ENCODE results near the gene RHBDL3. TPM values are rescaled to one million over a fixed set of nuclear protein-coding genes. Genes with fewer than 3 reads are reported as not detected.

Gene RHBDL3
- total RNA-seq, 1 experiment from 2014 or later = 0.24 TPM

DNA sequence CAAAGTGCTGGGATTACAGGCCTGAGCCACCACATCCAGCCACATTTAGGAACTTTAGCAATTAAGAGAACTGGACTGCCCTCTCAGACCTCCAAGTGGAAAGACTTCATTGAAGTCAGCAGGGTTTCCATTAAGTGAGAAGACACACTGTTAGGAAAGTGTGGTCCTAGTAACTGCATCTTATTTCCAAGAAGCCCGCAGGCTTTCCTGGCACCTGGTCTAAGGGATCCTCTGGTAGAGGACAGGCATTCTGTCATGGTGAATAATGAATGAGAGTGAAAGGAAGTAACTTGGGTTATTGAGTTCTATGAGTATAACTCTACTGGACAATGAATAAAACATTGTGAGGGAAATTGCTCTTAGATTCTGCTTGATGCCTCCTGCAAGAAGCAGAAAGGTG is 62.3 kb downstream of the RHBDL3 start:
- Mint-ChIP-seq H3K9me3 (ENCODE audit: low read depth, unreplicated experiment) (no peaks in the 10 kb centered on the region), H3K36me3 (ENCODE audit: insufficient read depth, unreplicated experiment) (peaks cover 6% of the 10 kb centered on the region), H3K27me3 (ENCODE audit: unreplicated experiment) (no peaks in the 10 kb centered on the region), H3K4me1 (ENCODE audit: low read depth, unreplicated experiment) (no peaks in the 10 kb centered on the region), H3K4me3 (ENCODE audit: low read depth, unreplicated experiment) (no peak overlapping the region), H3K27ac (ENCODE audit: unreplicated experiment) (no peak overlapping the region)
- intact Hi-C loops (cut with micrococcal nuclease; ENCODE audit: unreplicated experiment) = no loop called here
- BruUV-seq (replicated peaks) = no TSS peak
- no peak for DNase-seq
- TF ChIP-seq, protein P1, sequence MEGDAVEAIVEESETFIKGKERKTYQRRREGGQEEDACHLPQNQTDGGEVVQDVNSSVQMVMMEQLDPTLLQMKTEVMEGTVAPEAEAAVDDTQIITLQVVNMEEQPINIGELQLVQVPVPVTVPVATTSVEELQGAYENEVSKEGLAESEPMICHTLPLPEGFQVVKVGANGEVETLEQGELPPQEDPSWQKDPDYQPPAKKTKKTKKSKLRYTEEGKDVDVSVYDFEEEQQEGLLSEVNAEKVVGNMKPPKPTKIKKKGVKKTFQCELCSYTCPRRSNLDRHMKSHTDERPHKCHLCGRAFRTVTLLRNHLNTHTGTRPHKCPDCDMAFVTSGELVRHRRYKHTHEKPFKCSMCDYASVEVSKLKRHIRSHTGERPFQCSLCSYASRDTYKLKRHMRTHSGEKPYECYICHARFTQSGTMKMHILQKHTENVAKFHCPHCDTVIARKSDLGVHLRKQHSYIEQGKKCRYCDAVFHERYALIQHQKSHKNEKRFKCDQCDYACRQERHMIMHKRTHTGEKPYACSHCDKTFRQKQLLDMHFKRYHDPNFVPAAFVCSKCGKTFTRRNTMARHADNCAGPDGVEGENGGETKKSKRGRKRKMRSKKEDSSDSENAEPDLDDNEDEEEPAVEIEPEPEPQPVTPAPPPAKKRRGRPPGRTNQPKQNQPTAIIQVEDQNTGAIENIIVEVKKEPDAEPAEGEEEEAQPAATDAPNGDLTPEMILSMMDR (IDR thresholded peaks at IDR 0.05; ENCODE audit: unreplicated experiment) = no peak
- CTCF ChIA-PET = no interaction called here

DNA sequence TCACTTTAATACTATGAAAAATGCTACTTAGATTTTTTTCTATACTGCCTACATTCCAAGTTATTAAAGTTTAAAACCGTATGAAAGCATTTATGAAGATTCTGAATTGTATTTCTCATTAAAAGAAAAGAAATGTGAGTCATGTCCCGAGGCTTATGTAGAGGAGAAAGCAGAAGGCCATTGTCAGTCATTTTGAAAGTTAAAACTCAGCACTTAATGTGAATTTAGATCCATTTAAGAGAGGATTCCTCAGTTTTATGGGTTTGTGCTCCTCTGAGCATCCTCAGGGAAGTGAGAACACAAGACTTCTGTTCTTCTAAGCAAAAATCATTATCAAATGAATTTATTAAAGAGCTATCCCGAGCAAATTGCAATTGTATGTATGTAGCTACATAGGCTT is 64.5 kb downstream of the RHBDL3 start:
- Mint-ChIP-seq H3K27ac (ENCODE audit: unreplicated experiment) (no peak overlapping the region), H3K9me3 (ENCODE audit: low read depth, unreplicated experiment) (no peaks in the 10 kb centered on the region), H3K4me1 (ENCODE audit: low read depth, unreplicated experiment) (no peaks in the 10 kb centered on the region), H3K4me3 (ENCODE audit: low read depth, unreplicated experiment) (no peak overlapping the region), H3K36me3 (ENCODE audit: insufficient read depth, unreplicated experiment) (peaks cover 6% of the 10 kb centered on the region), H3K27me3 (ENCODE audit: unreplicated experiment) (no peaks in the 10 kb centered on the region)
- TF ChIP-seq, protein P1 (IDR thresholded peaks at IDR 0.05; ENCODE audit: unreplicated experiment) = no peak
- CTCF ChIA-PET = no interaction called here
- BruUV-seq (replicated peaks) = no TSS peak
- no peak for DNase-seq
- intact Hi-C loops (cut with micrococcal nuclease; ENCODE audit: unreplicated experiment) = no loop called here

DNA sequence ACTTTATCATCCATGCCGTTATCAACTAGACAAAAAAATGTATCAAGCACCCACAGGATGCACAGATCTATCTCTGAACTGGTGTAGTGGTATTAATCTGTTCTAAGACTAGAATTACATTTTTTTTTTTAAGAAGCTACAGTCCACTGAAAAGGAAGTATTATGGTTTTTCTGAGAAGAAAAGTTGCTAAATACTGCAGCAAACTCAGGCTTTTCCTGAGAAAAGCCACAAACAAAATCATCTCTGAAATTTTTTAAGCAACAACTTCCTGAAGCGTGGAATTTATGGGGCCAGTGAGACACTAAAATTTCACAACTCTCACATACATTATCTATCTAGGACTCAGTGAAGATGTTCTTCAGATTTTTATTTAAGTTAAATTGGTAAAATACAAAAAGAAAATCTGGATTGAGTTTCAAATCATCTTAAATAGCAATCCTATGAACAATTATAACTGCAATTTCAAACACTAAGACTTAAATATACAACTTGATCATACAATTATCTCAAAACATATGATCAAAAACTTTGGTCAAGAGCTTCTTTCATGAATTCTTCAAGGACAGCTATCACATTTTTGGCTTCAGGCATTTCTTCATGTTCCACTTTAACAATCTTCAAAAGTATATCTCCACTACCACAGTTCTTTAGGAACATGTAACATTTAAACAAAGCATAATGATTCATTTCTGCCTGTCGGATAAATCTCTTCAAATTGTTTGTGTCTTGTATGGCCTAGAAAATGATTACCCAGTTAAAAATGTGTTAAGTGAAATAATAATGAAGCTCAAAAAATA is 65.8 kb downstream of the RHBDL3 start:
- Mint-ChIP-seq H3K4me3 (ENCODE audit: low read depth, unreplicated experiment) (no peak overlapping the region), H3K9me3 (ENCODE audit: low read depth, unreplicated experiment) (no peaks in the 10 kb centered on the region), H3K36me3 (ENCODE audit: insufficient read depth, unreplicated experiment) (peaks cover 6% of the 10 kb centered on the region), H3K27ac (ENCODE audit: unreplicated experiment) (no peak overlapping the region), H3K4me1 (ENCODE audit: low read depth, unreplicated experiment) (no peaks in the 10 kb centered on the region), H3K27me3 (ENCODE audit: unreplicated experiment) (no peaks in the 10 kb centered on the region)
- DNase-seq = no peak
- TF ChIP-seq, protein P1 (IDR thresholded peaks at IDR 0.05; ENCODE audit: unreplicated experiment) = no peak
- CTCF ChIA-PET = no interaction called here
- BruUV-seq (replicated peaks) = no TSS peak
- intact Hi-C loops (cut with micrococcal nuclease; ENCODE audit: unreplicated experiment) = no loop called here

DNA sequence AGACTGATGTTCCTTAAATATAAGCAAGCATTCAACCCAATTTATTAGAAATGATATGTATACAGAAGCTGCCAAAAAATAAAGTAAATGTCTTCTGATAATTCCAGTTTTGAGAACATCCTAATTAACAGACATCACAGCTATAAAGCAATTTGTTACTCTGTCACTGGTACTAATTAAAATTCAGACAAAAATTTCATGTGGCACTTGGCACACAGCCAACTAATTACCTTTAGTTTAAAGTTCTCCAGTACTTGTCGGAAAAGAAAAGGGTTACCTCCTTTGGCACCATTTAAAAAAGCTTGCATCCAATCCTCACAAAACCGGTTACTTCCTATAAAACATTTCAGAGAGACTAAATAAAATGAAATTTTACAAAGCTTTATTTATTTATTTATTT is 67.6 kb downstream of the RHBDL3 start:
- Mint-ChIP-seq H3K27me3 (ENCODE audit: unreplicated experiment) (no peaks in the 10 kb centered on the region), H3K4me1 (ENCODE audit: low read depth, unreplicated experiment) (no peaks in the 10 kb centered on the region), H3K9me3 (ENCODE audit: low read depth, unreplicated experiment) (no peaks in the 10 kb centered on the region), H3K27ac (ENCODE audit: unreplicated experiment) (no peak overlapping the region), H3K36me3 (ENCODE audit: insufficient read depth, unreplicated experiment) (peaks cover 6% of the 10 kb centered on the region), H3K4me3 (ENCODE audit: low read depth, unreplicated experiment) (no peak overlapping the region)
- TF ChIP-seq, protein P1 (IDR thresholded peaks at IDR 0.05; ENCODE audit: unreplicated experiment) = no peak
- DNase-seq = no peak
- intact Hi-C loops (cut with micrococcal nuclease; ENCODE audit: unreplicated experiment) = no loop called here
- no TSS peak for BruUV-seq (replicated peaks)
- CTCF ChIA-PET = no interaction called here
